Glutamatergic neuron (in vitro differentiated cells): ENCODE data around the gene DHX58. TPM values are rescaled to one million over a fixed set of nuclear protein-coding genes. Genes with fewer than 3 reads are reported as not detected.

ENCODE experiments used
- DNase-seq: peaks from one replicate; pipeline ENCODE4 v3.0.0; 2022
- H3K27ac Mint-ChIP-seq: one replicate; pipeline ENCODE4 v1.8.0; 2020; ENCODE audit warnings: mild to moderate bottlenecking, mixed read lengths, inconsistent platforms; ENCODE audit not compliant: unreplicated experiment
- H3K27me3 Mint-ChIP-seq: one replicate; pipeline ENCODE4 v1.8.0; 2020; ENCODE audit warnings: mild to moderate bottlenecking, moderate library complexity, mixed read lengths, inconsistent platforms; ENCODE audit not compliant: unreplicated experiment
- H3K36me3 Mint-ChIP-seq: one replicate; pipeline ENCODE4 v1.8.0; 2020; ENCODE audit warnings: mild to moderate bottlenecking, mixed read lengths, inconsistent platforms; ENCODE audit not compliant: unreplicated experiment
- H3K4me1 Mint-ChIP-seq: one replicate; pipeline ENCODE4 v1.8.0; 2020; ENCODE audit warnings: mild to moderate bottlenecking, low read depth, mixed read lengths, inconsistent platforms; ENCODE audit not compliant: unreplicated experiment
- H3K4me3 Mint-ChIP-seq: one replicate; pipeline ENCODE4 v1.8.0; 2020; ENCODE audit warnings: mild to moderate bottlenecking, mixed read lengths, inconsistent platforms; ENCODE audit not compliant: unreplicated experiment
- H3K9me3 Mint-ChIP-seq: one replicate; pipeline ENCODE4 v1.8.0; 2020; ENCODE audit warnings: mild to moderate bottlenecking, moderate library complexity, mixed read lengths, inconsistent platforms; ENCODE audit not compliant: unreplicated experiment
- CTCF ChIP-seq: fragments of 200-600 bp; sonication (generic); IDR thresholded peaks from one replicate; pipeline ENCODE4 v1.5.0; 2021; ENCODE audit not compliant: partially characterized antibody, unreplicated experiment
- total RNA-seq: library from RNA; stranded (reverse); fragmentation: NEBNext Ultra II Directional; extraction: Animal tissue kit (Norgen Biotek cat#: 25700); gene quantifications from one replicate; pipeline ENCODE4 v1.2.1, GENCODE V29; 2021; ENCODE audit not compliant: unreplicated experiment

DHX58 gene
- total RNA-seq, 1 donor from 2014 or later, result 0.42 TPM

DNA sequence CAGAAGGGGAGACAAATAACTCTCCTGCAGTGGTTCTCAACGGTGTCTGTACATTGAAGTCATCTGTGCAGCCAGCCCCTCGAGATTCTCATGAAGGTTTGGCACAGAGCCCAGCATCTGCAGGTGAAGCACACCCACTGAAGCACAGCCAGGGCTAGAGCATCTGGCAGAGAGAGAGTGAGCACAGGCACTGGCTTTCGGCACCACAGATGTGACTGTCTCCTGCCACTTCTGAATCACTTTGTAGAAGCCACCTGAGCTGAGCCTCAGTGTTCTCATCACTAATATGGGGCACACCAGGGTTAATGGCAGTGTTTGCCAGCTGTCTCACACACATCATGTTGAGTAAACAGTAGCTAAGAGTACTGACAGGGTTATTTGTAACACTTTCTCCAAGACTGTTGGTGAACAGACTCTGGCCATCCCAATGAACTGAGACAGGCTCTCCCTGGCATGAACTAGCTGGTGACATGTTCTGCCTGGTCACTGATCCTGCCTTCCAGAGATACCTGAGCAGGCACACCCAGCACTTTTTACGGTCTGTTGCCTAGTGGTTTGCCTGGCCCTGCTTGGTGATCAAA lies 21.0 kb upstream of the DHX58 start:
- Mint-ChIP-seq H3K9me3 (no peaks in the 10 kb centered on the region), H3K4me1 (peaks cover 26% of the 10 kb centered on the region), H3K27ac (no peak overlapping the region), H3K36me3 (peaks cover 4% of the 10 kb centered on the region), H3K4me3 (no peak overlapping the region), H3K27me3 (peaks cover 2% of the 10 kb centered on the region)
- no peak for TF ChIP-seq CTCF
- DNase-seq, result no peak

- Mint-ChIP-seq H3K4me1 (peaks cover 24% of the 10 kb centered on the region), H3K4me3 (no peak overlapping the region), H3K36me3 (peaks cover 4% of the 10 kb centered on the region), H3K27ac (no peak overlapping the region), H3K27me3 (peaks cover 2% of the 10 kb centered on the region), H3K9me3 (no peaks in the 10 kb centered on the region)
- no peak for TF ChIP-seq CTCF
- no peak for DNase-seq
These were observed 20.4 kb upstream of the DHX58 start for GRCh38 chr17:42132941-42133340.

GRCh38 chr17:42131981-42132432 lies 19.5 kb upstream of the DHX58 start:
- H3K9me3 Mint-ChIP-seq, result no peaks in the 10 kb centered on the region
- DNase-seq, result no peak
- H3K27ac Mint-ChIP-seq, result no peak overlapping the region
- H3K27me3 Mint-ChIP-seq, result peaks cover 2% of the 10 kb centered on the region
- no peak for TF ChIP-seq CTCF
- H3K4me3 Mint-ChIP-seq, result no peak overlapping the region
- peaks cover 4% of the 10 kb centered on the region for H3K36me3 Mint-ChIP-seq
- H3K4me1 Mint-ChIP-seq, result peaks cover 24% of the 10 kb centered on the region

DNA sequence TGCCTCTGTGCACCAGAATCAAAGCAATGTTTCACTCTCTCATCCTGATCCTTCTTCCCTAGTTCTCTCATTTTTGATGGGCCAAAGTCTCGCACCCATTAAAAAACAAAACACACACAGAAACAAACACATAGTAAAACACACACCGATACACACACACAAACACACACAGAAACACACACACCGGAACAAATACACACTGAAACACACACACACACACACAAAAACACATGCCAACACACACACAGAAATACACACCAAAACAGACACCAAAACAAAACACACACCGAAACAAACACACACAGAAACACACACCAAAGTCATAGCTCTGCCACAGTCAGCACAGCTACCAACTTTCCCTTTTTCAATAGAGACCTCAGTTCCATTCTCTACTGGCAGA lies 18.7 kb upstream of the DHX58 start:
- H3K4me1 Mint-ChIP-seq, result peaks cover 24% of the 10 kb centered on the region
- H3K36me3 Mint-ChIP-seq, result peaks cover 4% of the 10 kb centered on the region
- peak overlapping the region; percentile 16 for H3K4me3 Mint-ChIP-seq

More for the DNA sequence above, 18.7 kb upstream of the DHX58 start:
- TF ChIP-seq CTCF, result no peak
- DNase-seq, result no peak
- H3K27ac Mint-ChIP-seq, result no peak overlapping the region
- H3K27me3 Mint-ChIP-seq, result peaks cover 3% of the 10 kb centered on the region
- no peaks in the 10 kb centered on the region for H3K9me3 Mint-ChIP-seq
